IPS DF 6.9 (cell line): ENCODE data around the gene MBD2.

Experiments used
- DNase-seq: peaks from one replicate; pipeline ENCODE4 v3.0.0-alpha.2; 2013; ENCODE audit warnings: low read depth, low spot score
- H3K27ac ChIP-seq: one replicate; pipeline ENCODE4 v1.5.1; 2013; ENCODE audit warnings: low read length, control low read depth
- H3K27me3 ChIP-seq: 2 replicates; pipeline ENCODE4 v1.6.1; 2013; ENCODE audit warnings: mild to moderate bottlenecking, low read length; ENCODE audit not compliant: control insufficient read depth, insufficient read depth
- H3K36me3 ChIP-seq: 2 replicates; pipeline ENCODE4 v1.6.1; 2013; ENCODE audit warnings: low read length; ENCODE audit not compliant: control insufficient read depth, insufficient read depth
- H3K4me1 ChIP-seq: 2 replicates; pipeline ENCODE4 v1.6.1; 2013; ENCODE audit warnings: low read length; ENCODE audit not compliant: control insufficient read depth, insufficient read depth
- H3K4me3 ChIP-seq: 2 replicates; pipeline ENCODE4 v1.5.1; 2013; ENCODE audit warnings: mild to moderate bottlenecking, low read length
- H3K9me3 ChIP-seq: 2 replicates; pipeline ENCODE4 v1.6.1; 2013; ENCODE audit warnings: low read length, inconsistent platforms; ENCODE audit not compliant: control insufficient read depth, insufficient read depth
- WGBS: extraction: QIAGEN DNeasy Blood & Tissue Kit; methylation state at CpG from one replicate; pipeline ENCODE4 v1.1.7; 2013; ENCODE audit warnings: mixed read lengths, missing lambda C conversion rate; ENCODE audit not compliant: insufficient read length, insufficient coverage; 5-methylcytosine and 5-hydroxymethylcytosine counted together

The MBD2 gene

GRCh38 chr18:54173250-54173649 lies 51.2 kb downstream of the MBD2 start:
- Histone ChIP-seq H3K27ac (no peak overlapping the region), H3K27me3 (no peaks in the 10 kb centered on the region), H3K4me1 (no peaks in the 10 kb centered on the region), H3K9me3 (no peaks in the 10 kb centered on the region), H3K36me3 (no peaks in the 10 kb centered on the region), H3K4me3 (no peak overlapping the region)
- no peak for DNase-seq
- WGBS: no CpG with 5 or more reads among the region's 2 CpGs

DNA sequence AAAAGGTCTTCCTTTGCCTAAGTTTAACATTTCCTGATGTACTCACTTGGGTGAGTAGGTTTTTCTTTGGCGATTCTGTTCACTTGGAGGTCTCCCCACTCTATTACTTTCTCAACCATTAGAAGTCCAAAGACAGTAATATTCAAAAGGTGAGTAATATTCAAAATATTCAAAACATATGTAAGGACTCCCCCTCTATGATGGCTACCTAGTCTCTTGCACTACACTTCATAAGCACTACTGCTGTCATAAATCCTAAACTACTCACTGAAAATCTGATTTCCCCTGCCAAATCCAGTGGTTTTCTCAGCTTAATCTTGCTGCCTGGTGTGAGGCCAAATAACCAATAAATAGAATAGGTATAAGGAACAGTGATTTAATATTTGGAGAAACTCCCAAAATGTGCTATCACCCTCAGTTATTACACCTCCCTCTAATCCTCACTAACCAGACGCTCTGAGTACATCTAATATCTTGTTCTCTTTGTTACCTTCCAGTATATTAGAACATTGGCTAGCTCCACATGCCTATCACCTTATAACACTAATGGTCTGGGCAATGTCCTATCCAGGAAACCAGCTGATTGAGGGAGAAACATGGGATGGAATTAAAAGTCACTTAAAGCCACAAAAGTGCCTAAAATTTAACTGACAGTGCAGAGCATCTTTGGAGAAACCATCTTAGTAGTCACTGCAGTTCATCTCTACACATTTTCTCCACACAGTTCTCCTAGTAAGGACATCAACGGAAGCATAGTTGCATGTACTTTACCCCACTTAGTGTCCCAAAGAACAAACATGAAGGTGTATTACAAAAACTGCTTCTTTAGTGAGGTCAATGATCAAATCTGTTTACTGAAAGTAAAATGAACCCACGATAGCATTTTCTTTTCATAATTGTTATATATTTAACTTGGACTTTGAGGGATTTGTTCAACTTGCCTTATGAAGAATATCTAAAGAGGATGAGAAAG lies 54.8 kb downstream of the MBD2 start:
- H3K4me1 ChIP-seq: no peaks in the 10 kb centered on the region
- WGBS: no CpG with 5 or more reads among the region's 4 CpGs
- no peaks in the 10 kb centered on the region for H3K36me3 ChIP-seq
- H3K9me3 ChIP-seq: no peaks in the 10 kb centered on the region
- H3K27ac ChIP-seq: no peak overlapping the region
- DNase-seq: no peak
- no peaks in the 10 kb centered on the region for H3K27me3 ChIP-seq
- H3K4me3 ChIP-seq: no peak overlapping the region

DNA sequence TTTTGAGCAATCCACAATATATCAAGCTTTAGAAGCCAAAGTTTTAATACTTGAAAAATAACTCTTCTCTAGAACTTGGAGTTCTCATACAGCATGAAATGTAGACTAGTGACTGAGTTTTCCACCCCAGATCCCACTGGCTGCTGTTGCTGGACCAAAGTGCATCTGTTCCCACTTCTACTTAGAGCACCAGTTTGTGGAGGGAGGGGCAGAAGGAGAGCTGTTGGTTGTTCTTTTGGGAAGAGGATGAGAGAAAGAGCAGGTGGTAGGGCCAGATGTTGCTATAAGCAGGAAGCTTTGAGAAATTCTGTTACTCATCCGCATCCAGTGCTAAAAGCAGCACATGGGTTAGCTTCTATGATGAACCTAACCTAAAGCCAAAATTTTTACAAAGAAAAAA lies 59.0 kb downstream of the MBD2 start:
- no peak overlapping the region for H3K4me3 ChIP-seq
- no CpG with 5 or more reads among the region's 1 CpG for WGBS
- no peaks in the 10 kb centered on the region for H3K4me1 ChIP-seq
- no peak for DNase-seq
- H3K27ac ChIP-seq: no peak overlapping the region
- no peaks in the 10 kb centered on the region for H3K36me3 ChIP-seq
- H3K9me3 ChIP-seq: no peaks in the 10 kb centered on the region
- no peaks in the 10 kb centered on the region for H3K27me3 ChIP-seq

GRCh38 chr18:54163453-54163852 lies 61.0 kb downstream of the MBD2 start:
- no peak for DNase-seq
- Histone ChIP-seq H3K27me3 (no peaks in the 10 kb centered on the region), H3K4me3 (no peak overlapping the region), H3K36me3 (no peaks in the 10 kb centered on the region), H3K9me3 (no peaks in the 10 kb centered on the region), H3K4me1 (no peaks in the 10 kb centered on the region), H3K27ac (no peak overlapping the region)
- no CpG with 5 or more reads among the region's 1 CpG for WGBS

- Histone ChIP-seq H3K4me1 (no peaks in the 10 kb centered on the region), H3K36me3 (no peaks in the 10 kb centered on the region), H3K27ac (no peak overlapping the region), H3K4me3 (no peak overlapping the region), H3K9me3 (no peaks in the 10 kb centered on the region), H3K27me3 (no peaks in the 10 kb centered on the region)
- no peak for DNase-seq
- no CpG with 5 or more reads among the region's 2 CpGs for WGBS
Observed at GRCh38 chr18:54162431-54162830, 62.0 kb downstream of the MBD2 start.

- no peaks in the 10 kb centered on the region for H3K27me3 ChIP-seq
- no peak overlapping the region for H3K4me3 ChIP-seq
- no peaks in the 10 kb centered on the region for H3K9me3 ChIP-seq
- no peaks in the 10 kb centered on the region for H3K4me1 ChIP-seq
- H3K27ac ChIP-seq: no peak overlapping the region
- H3K36me3 ChIP-seq: no peaks in the 10 kb centered on the region
- no peak for DNase-seq
Observed at GRCh38 chr18:54161267-54161666, 63.2 kb downstream of the MBD2 start.

DNA sequence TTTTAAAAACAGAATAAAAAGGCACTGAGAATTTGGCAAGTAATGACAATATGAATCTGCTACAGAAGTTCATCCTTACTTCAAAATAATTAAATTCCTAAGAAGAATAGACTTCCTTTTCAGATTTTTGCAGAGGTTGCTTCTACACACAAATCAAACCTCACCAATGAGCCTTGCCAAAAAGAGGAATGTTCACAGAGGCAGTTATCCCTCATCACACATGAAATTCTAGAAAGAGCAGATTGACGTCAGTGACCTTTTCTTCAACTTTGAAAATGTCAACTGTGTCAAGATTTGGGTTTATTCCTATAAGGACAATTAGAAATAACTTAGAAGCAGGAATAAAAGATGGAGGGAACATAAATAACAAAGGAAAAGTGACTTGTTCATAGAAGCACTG lies 64.6 kb downstream of the MBD2 start:
- no peaks in the 10 kb centered on the region for H3K4me1 ChIP-seq
- H3K4me3 ChIP-seq: no peak overlapping the region
- DNase-seq: no peak
- no peaks in the 10 kb centered on the region for H3K36me3 ChIP-seq
- WGBS: no CpG with 5 or more reads among the region's 1 CpG
- H3K9me3 ChIP-seq: no peaks in the 10 kb centered on the region
- no peak overlapping the region for H3K27ac ChIP-seq
- H3K27me3 ChIP-seq: no peaks in the 10 kb centered on the region

- H3K4me3 ChIP-seq: no peak overlapping the region
- DNase-seq: no peak
- H3K36me3 ChIP-seq: no peaks in the 10 kb centered on the region
- H3K27me3 ChIP-seq: no peaks in the 10 kb centered on the region
- no peak overlapping the region for H3K27ac ChIP-seq
- no peaks in the 10 kb centered on the region for H3K4me1 ChIP-seq
- no CpG with 5 or more reads among the region's 7 CpGs for WGBS
- H3K9me3 ChIP-seq: no peaks in the 10 kb centered on the region
Observed at GRCh38 chr18:54157646-54158385, 66.7 kb downstream of the MBD2 start.

DNA sequence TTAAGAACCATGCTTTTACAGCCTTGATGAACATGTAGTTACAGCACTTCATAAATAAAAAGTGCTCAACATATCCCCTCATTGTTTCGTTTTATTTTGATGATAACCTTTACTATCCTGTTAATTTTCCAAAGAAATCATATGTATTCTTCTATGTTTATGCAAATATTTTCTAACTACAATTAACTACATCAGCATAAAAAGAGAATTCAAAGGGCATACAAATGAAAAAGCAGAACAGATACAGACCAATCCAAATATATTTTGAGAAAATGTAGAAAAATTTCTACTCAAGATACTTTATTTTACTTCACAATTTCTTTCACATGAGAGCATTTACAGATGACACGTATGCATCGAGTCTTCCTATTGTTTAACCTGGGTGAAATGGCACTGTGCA lies 69.1 kb downstream of the MBD2 start:
- Histone ChIP-seq H3K27me3 (no peaks in the 10 kb centered on the region), H3K4me3 (no peak overlapping the region), H3K4me1 (peaks cover 2% of the 10 kb centered on the region; the same call in 1 of the 2 replicates), H3K9me3 (no peaks in the 10 kb centered on the region), H3K27ac (no peak overlapping the region), H3K36me3 (no peaks in the 10 kb centered on the region)
- DNase-seq: no peak
- no CpG with 5 or more reads among the region's 3 CpGs for WGBS

DNA sequence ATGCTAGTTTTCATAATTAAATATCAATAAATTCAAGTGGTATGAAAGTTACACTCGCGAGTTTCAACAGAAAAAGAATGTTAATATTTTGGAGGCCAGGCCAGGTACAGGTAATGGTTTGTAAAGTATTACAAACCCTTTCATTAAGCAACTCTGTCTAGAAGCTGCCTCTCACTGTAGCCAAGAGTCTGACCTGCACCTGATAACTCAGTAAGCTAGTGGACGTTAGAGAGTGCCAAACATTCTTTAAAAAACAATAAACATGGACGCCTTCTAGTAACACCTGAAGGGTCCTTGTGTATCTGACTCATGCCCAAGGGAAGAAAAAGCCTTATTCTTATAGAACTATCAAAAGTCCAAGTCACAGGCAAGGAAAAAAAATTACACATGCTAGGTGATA lies 70.2 kb downstream of the MBD2 start:
- Histone ChIP-seq H3K27ac (no peak overlapping the region), H3K9me3 (no peaks in the 10 kb centered on the region), H3K36me3 (no peaks in the 10 kb centered on the region), H3K4me3 (no peak overlapping the region), H3K4me1 (peaks cover 3% of the 10 kb centered on the region; the same call in 1 of the 2 replicates), H3K27me3 (no peaks in the 10 kb centered on the region)
- DNase-seq: no peak
- no CpG with 5 or more reads among the region's 4 CpGs for WGBS
